ENCODE results near the gene AGXT.

The AGXT gene

DNA sequence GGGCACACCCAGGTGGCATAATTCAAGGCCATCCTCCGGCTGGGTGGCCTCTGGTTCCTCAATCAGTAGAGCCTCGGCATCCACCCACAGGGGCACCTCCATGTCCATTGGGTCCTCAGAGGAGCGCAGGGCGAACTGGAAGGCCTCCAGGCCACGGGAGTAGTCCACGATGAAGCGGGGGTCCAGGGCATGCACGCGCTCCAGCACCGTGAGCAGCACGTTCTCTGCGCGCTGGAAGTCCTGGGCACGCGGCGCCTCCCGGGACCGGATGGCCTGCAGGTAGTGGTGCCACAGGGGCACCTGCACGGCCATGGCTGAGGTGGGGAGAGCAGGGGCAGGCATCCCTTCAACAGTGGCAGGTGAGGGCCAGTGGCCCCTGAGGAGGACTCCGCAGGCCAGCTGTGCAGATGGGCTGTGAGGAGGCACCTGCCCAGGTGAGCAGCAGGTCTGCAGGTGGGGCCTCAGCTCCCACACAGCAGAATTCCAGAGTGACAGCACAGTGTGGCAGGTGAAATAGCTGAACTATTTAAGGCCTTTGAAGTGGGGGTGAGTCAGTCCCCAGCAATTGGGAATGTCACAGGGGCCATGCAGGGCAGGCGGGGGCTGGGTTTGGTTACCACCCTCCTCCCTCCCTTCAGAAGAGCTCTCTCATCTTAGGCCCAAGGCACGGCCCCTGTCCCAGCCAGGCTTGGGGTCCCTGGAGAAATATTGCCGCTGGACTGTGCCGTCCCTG, 27.2 kb downstream of the AGXT start, which contains the start of gene MAB21L4:
Gene MAB21L4, minus strand, starts transcription at position 501 of the 733 bp plus-strand sequence. Its CDS starts 159 bp downstream, at position 342.
- no peak for TF ChIP-seq CTCF (IDR thresholded peaks at IDR 0.05; ENCODE audit: low read depth, low read length, missing control alignments)
- in situ Hi-C loops (cut with HindIII; ENCODE audit: low pct_ligation_motif_present, low sequenced_read_pairs), result no loop called here
- DNase-seq, result no peak

DNA sequence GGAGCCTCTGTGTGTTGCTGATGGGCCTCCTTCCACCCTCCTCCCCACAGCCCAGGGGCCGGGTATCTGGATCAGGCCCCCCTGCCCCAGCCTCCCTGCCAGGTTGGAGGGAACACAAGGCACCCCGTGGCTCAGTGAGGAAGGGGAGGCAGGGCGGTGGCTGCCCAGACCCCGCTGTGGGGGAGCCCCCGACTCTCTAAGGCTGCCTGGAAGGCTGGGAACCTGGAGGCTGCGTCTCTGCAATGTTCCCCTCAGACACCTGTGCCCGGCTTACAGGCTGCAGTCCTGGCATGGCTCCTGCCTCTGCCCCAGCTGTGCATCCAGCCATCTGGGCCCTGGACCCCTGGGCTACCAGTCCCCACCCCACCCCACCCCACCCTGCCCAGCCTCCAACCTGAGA, 27.8 kb downstream of the AGXT start:
- Histone ChIP-seq H3K36me3 (replicated peaks) (no peaks in the 10 kb centered on the region), H3K27ac (no peak overlapping the region), H3K4me3 (ENCODE audit: low read depth, low read length) (no peak overlapping the region), H3K27me3 (replicated peaks) (no peaks in the 10 kb centered on the region)
- no peak for TF ChIP-seq CTCF (IDR thresholded peaks at IDR 0.05; ENCODE audit: low read depth, low read length, missing control alignments)
- DNase-seq, result no peak
- in situ Hi-C loops (cut with HindIII; ENCODE audit: low pct_ligation_motif_present, low sequenced_read_pairs), result no loop called here

More for the DNA sequence above, 27.2 kb downstream of the AGXT start, which contains the start of gene MAB21L4:
- Histone ChIP-seq H3K27ac (no peak within 1 kb of the TSS), H3K4me3 (ENCODE audit: low read depth, low read length) (no peak within 1 kb of the TSS), H3K36me3 (replicated peaks) (no peaks in the 10 kb centered on the region), H3K27me3 (replicated peaks) (no peaks in the 10 kb centered on the region)

GRCh38 chr2:240896871-240897692, 28.5 kb downstream of the AGXT start:
- no peak overlapping the region for H3K27ac ChIP-seq
- no peak for TF ChIP-seq CTCF (IDR thresholded peaks at IDR 0.05; ENCODE audit: low read depth, low read length, missing control alignments)
- DNase-seq, result no peak
- no peaks in the 10 kb centered on the region for H3K27me3 ChIP-seq (replicated peaks)
- in situ Hi-C loops (cut with HindIII; ENCODE audit: low pct_ligation_motif_present, low sequenced_read_pairs), result no loop called here
- no peak overlapping the region for H3K4me3 ChIP-seq (ENCODE audit: low read depth, low read length)
- no peaks in the 10 kb centered on the region for H3K36me3 ChIP-seq (replicated peaks)

GRCh38 chr2:240898108-240898730, 29.6 kb downstream of the AGXT start:
- no peak for DNase-seq
- H3K36me3 ChIP-seq (replicated peaks), result no peaks in the 10 kb centered on the region
- no peak for TF ChIP-seq CTCF (IDR thresholded peaks at IDR 0.05; ENCODE audit: low read depth, low read length, missing control alignments)
- H3K27me3 ChIP-seq (replicated peaks), result no peaks in the 10 kb centered on the region
- no peak overlapping the region for H3K27ac ChIP-seq
- H3K4me3 ChIP-seq (ENCODE audit: low read depth, low read length), result no peak overlapping the region
- in situ Hi-C loops (cut with HindIII; ENCODE audit: low pct_ligation_motif_present, low sequenced_read_pairs), result no loop called here

- Histone ChIP-seq H3K36me3 (replicated peaks) (no peaks in the 10 kb centered on the region), H3K27me3 (replicated peaks) (no peaks in the 10 kb centered on the region), H3K4me3 (ENCODE audit: low read depth, low read length) (no peak overlapping the region), H3K27ac (no peak overlapping the region)
- no peak for TF ChIP-seq CTCF (IDR thresholded peaks at IDR 0.05; ENCODE audit: low read depth, low read length, missing control alignments)
- no peak for DNase-seq
- in situ Hi-C loops (cut with HindIII; ENCODE audit: low pct_ligation_motif_present, low sequenced_read_pairs), result no loop called here
These were observed 30.3 kb downstream of the AGXT start for GRCh38 chr2:240898731-240899467.
